K562 (cell line): ENCODE measurements around the gene FOSL1. TPM values are rescaled to one million over a fixed set of nuclear protein-coding genes. Genes with fewer than 3 reads are reported as not detected.

ENCODE experiments used
- CBX2 ChIP-seq: fragments of 200-600 bp; sonication (generic); IDR thresholded peaks from one replicate; pipeline ENCODE4 v1.6.1; 2012; ENCODE audit warnings: mild to moderate bottlenecking, low read length, inconsistent platforms; ENCODE audit not compliant: insufficient read depth, poor library complexity, severe bottlenecking
- E2F4 ChIP-seq: sonication (generic); formaldehyde crosslinking; IDR thresholded peaks from 2 replicates; pipeline ENCODE4 v1.8.0; 2022; ENCODE audit warnings: mild to moderate bottlenecking, low read depth, missing genetic modification reagents
- ETV1 ChIP-seq: fragments of 450-650 bp; conservative IDR thresholded peaks from 2 replicates; pipeline ENCODE4 v1.6.1; 2016; ENCODE audit warnings: missing genetic modification characterization, control low read depth, low read depth, missing compliant biosample characterization
- MITF ChIP-seq: IDR thresholded peaks from 2 replicates; pipeline ENCODE4 v1.6.1; 2014; ENCODE audit warnings: antibody characterized with exemption
- NFIX ChIP-seq: fragments of 250-450 bp; sonication (Bioruptor Pico); IDR thresholded peaks from 2 replicates; pipeline ENCODE4 v1.4.0; 2020; ENCODE audit warnings: low read depth, mild to moderate bottlenecking, moderate library complexity
- NRF1 ChIP-seq, 2 experiments: fragments of 450-650 bp; IDR thresholded peaks in 1 of 2; conservative IDR thresholded peaks in 1 of 2; 2 replicates each; pipeline ENCODE4 v1.6.1; 2014; ENCODE audit warnings: mild to moderate bottlenecking in 2 of 2
- RUNX1 ChIP-seq: sonication (generic); IDR thresholded peaks from 2 replicates; pipeline ENCODE4 v1.6.1; 2016; ENCODE audit warnings: antibody characterized with exemption, low read depth
- ZBTB49 ChIP-seq: sonication (generic); formaldehyde crosslinking; IDR thresholded peaks from 2 replicates; pipeline ENCODE4 v1.8.0; 2022; ENCODE audit warnings: missing genetic modification reagents, mild to moderate bottlenecking, borderline replicate concordance
- ZNF407 ChIP-seq: fragments of 450-650 bp; IDR thresholded peaks from 2 replicates; pipeline ENCODE4 v1.6.1; 2016; ENCODE audit warnings: low read depth
- polyA plus RNA-seq, 8 experiments: library from polyadenylated mRNA; depleted of rRNA in 4 of 8; stranded (reverse) in 5 of 8; unstranded in 3 of 8; fragments of >200 nt; fragmentation: Nextera tagmentation in 2 of 8; fragmentation: Illumina TruSeq in 1 of 8; extraction: Ambion mirVana in 2 of 8; extraction: Trizol in 1 of 8; gene quantifications; 2 replicates each; pipeline versions ENCODE4 v1.2.1 to v1.2.3, GENCODE V29; 2011 to 2014; ENCODE audit warnings: inconsistent platforms in 1 of 8, missing spikeins in 1 of 8
- total RNA-seq, 7 experiments: library from RNA; depleted of rRNA in 6 of 7; stranded (reverse); fragments of >200 nt in 6 of 7; fragmentation: Illumina TruSeq in 2 of 7; extraction: Trizol in 2 of 7; gene quantifications; 2 replicates each; pipeline versions ENCODE4 v1.2.1 to v1.2.3, GENCODE V29; 2011 to 2021; ENCODE audit warnings: low replicate concordance in 1 of 7

FOSL1 gene
- total and polyA plus RNA-seq, 9 of the 15 experiments (the other 6 are each of a cell fraction or from before 2014, with no cell fraction given): 3.5 to 39.6 (median 10.0) TPM

- TF ChIP-seq ZBTB49: no peak
- TF ChIP-seq ETV1 (tag): peak; percentile 26; the same call in 1 of the 2 replicates
- TF ChIP-seq NRF1 (conservative IDR thresholded peaks at IDR 0.05 in 1 of 2, IDR thresholded peaks at IDR 0.05 in 1 of 2): peak in 1 of 2 experiments; percentile 72; a peak in 3 of 4 replicates
- no peak for TF ChIP-seq RUNX1
- no peak for TF ChIP-seq CBX2
- TF ChIP-seq MITF: no peak
- TF ChIP-seq NFIX (CRISPR knock-in tag): no peak
- no peak for TF ChIP-seq ZNF407
- no peak for TF ChIP-seq E2F4 (CRISPR knock-in tag)
These were observed 9.6 kb downstream of the FOSL1 start, which contains the start of gene CCDC85B (continued) for GRCh38 chr11:65890324-65891218.
